Measurements from ENCODE around the gene EFHD1. TPM values are rescaled to one million over a fixed set of nuclear protein-coding genes. Genes with fewer than 3 reads are reported as not detected.

EFHD1 gene
- total and polyA plus RNA-seq, 2 of the 13 experiments (the other 11 are each of a cell fraction or from before 2014, with no cell fraction given) = 0.09 TPM; not detected in 1

GRCh38 chr2:232697807-232698110 lies 64.4 kb downstream of the EFHD1 start (continued):
- no peak for TF ChIP-seq HMGXB4 (CRISPR knock-in tag; IDR thresholded peaks at IDR 0.05; ENCODE audit: borderline replicate concordance in 1 of 2, low read depth in 1 of 2)
- TF ChIP-seq NONO (IDR thresholded peaks at IDR 0.05) = no peak
- TF ChIP-seq NONO (CRISPR knock-in tag; conservative IDR thresholded peaks at IDR 0.05) = no peak
- no peak for TF ChIP-seq KDM6A (CRISPR knock-in tag; IDR thresholded peaks at IDR 0.05; ENCODE audit: low read depth)
- TF ChIP-seq NFAT5 (CRISPR knock-in tag; IDR thresholded peaks at IDR 0.05) = no peak
- no peak; the same call in 1 of the 2 replicates for TF ChIP-seq ZBTB3 (CRISPR knock-in tag; IDR thresholded peaks at IDR 0.05; ENCODE audit: borderline replicate concordance, low read depth)
- peak; percentile 6; the same call in 1 of the 2 replicates for TF ChIP-seq PITX1 (CRISPR knock-in tag; IDR thresholded peaks at IDR 0.05)
- TF ChIP-seq, protein P1, sequence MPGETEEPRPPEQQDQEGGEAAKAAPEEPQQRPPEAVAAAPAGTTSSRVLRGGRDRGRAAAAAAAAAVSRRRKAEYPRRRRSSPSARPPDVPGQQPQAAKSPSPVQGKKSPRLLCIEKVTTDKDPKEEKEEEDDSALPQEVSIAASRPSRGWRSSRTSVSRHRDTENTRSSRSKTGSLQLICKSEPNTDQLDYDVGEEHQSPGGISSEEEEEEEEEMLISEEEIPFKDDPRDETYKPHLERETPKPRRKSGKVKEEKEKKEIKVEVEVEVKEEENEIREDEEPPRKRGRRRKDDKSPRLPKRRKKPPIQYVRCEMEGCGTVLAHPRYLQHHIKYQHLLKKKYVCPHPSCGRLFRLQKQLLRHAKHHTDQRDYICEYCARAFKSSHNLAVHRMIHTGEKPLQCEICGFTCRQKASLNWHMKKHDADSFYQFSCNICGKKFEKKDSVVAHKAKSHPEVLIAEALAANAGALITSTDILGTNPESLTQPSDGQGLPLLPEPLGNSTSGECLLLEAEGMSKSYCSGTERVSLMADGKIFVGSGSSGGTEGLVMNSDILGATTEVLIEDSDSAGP (CRISPR knock-in tag; IDR thresholded peaks at IDR 0.05; ENCODE audit: borderline replicate concordance) = 0 out of 2 replicates have a peak, but pooled peaks have one; percentile 48
- no peak for TF ChIP-seq TBX2 (CRISPR knock-in tag; IDR thresholded peaks at IDR 0.05; ENCODE audit: borderline replicate concordance)
- TF ChIP-seq MBNL3 (CRISPR knock-in tag; conservative IDR thresholded peaks at IDR 0.05) = no peak
- TF ChIP-seq, protein P2, sequence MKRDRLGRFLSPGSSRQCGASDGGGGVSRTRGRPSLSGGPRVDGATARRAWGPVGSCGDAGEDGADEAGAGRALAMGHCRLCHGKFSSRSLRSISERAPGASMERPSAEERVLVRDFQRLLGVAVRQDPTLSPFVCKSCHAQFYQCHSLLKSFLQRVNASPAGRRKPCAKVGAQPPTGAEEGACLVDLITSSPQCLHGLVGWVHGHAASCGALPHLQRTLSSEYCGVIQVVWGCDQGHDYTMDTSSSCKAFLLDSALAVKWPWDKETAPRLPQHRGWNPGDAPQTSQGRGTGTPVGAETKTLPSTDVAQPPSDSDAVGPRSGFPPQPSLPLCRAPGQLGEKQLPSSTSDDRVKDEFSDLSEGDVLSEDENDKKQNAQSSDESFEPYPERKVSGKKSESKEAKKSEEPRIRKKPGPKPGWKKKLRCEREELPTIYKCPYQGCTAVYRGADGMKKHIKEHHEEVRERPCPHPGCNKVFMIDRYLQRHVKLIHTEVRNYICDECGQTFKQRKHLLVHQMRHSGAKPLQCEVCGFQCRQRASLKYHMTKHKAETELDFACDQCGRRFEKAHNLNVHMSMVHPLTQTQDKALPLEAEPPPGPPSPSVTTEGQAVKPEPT (CRISPR knock-in tag; IDR thresholded peaks at IDR 0.05; ENCODE audit: low read depth) = no peak
- no peak for TF ChIP-seq ZBTB2 (CRISPR knock-in tag; IDR thresholded peaks at IDR 0.05; ENCODE audit: low read depth)
- TF ChIP-seq, protein P3, sequence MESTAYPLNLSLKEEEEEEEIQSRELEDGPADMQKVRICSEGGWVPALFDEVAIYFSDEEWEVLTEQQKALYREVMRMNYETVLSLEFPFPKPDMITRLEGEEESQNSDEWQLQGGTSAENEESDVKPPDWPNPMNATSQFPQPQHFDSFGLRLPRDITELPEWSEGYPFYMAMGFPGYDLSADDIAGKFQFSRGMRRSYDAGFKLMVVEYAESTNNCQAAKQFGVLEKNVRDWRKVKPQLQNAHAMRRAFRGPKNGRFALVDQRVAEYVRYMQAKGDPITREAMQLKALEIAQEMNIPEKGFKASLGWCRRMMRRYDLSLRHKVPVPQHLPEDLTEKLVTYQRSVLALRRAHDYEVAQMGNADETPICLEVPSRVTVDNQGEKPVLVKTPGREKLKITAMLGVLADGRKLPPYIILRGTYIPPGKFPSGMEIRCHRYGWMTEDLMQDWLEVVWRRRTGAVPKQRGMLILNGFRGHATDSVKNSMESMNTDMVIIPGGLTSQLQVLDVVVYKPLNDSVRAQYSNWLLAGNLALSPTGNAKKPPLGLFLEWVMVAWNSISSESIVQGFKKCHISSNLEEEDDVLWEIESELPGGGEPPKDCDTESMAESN (CRISPR knock-in tag; conservative IDR thresholded peaks at IDR 0.05) = no peak
- no peak for TF ChIP-seq ZNF747 (CRISPR knock-in tag; IDR thresholded peaks at IDR 0.05; ENCODE audit: borderline replicate concordance)
- TF ChIP-seq ZNF724P (CRISPR knock-in tag; IDR thresholded peaks at IDR 0.05; ENCODE audit: borderline replicate concordance) = no peak

All from HepG2 (cell line).